NCI-H1048 (cell line): ENCODE measurements around the gene TMEM222.
A peak's percentile ranks its signal among the peaks of the same experiment; 100 is the strongest.
"Not testable (repeated sequence)": the region's sequence is repeated elsewhere in the genome, so short reads cannot be mapped to it uniquely, and the experiment has no call there.

Experiments
- DNase-seq: peaks from one replicate; lab custom pipeline; 2025; lab: John Stamatoyannopoulos, UW

TMEM222 gene, protein sequence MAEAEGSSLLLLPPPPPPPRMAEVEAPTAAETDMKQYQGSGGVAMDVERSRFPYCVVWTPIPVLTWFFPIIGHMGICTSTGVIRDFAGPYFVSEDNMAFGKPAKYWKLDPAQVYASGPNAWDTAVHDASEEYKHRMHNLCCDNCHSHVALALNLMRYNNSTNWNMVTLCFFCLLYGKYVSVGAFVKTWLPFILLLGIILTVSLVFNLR

DNA sequence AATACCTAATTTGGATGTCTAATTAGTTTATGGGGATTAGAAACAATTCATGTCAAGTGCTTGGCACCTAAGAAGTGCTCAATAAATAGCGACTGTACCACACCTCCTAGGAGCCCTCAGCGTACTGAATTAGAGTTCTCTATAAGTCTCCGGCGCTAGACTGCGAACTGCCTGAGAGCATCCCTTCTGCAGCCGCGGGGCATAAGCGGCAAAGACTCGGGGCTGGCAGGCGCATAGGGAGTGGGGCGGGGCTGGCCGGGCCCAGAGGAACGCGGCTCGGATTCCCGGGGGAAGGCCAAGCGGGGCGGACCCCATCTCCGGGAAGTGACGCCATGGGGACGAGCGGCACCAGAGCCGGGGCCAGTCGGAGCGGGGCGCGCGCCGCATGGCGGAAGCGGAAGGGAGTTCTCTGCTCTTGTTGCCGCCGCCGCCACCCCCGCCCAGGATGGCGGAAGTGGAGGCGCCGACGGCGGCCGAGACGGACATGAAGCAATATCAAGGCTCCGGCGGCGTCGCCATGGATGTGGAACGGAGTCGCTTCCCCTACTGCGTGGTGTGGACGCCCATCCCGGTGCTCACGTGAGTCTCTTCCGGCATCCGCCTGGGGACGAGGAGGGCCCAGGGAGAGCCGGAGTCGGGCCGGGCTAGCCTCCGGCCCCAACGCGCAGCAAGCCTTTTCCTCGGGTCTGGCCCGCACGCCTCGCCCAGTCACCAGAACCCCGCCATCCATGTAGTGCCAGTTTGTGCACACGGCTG lies at the start of gene TMEM222:
Gene TMEM222 (plus strand): TSS at position 351 of the 756 bp plus-strand sequence. CDS start 35 bp downstream, at position 386.
- peak; percentile 93 for DNase-seq

DNA sequence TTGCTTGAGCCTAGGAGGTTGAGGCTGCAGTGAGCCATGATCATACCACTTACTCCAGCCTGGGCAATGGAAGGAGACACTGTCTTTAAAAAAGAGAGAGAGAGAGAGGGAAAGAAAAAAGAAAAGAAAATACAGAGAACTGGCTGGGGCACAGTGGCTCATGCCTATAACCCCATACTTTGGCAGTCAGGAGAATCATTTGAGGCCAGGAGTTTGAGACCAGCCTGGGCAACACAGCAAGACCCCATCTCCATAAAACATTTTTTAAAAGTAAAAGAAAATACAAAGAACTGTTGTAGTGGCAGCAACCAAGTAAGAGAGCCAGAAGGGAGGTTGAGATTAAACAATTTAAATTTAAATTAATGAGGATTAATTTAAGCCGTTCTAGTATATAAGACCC lies 47.8 kb upstream of the TMEM222 start:
- no peak for DNase-seq

DNA sequence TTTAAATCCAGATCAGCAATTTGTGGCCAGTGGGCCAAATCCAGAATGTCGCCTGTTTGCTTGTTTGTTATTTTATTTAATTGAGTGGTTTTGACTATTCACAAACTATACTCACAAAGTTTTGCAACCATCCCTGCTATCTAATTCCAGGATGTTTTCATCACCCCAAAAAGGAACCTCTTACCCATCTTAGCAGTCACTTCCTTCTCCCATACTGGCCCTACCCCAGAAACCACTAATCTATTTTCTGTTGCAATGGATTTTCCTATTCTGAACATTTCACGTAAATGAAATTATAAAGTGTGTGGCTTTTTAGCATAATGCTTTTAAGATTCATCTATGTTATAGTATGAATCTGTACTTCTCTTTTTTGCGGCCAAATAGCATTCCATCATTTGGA lies 46.3 kb upstream of the TMEM222 start:
- no peak for DNase-seq

DNA sequence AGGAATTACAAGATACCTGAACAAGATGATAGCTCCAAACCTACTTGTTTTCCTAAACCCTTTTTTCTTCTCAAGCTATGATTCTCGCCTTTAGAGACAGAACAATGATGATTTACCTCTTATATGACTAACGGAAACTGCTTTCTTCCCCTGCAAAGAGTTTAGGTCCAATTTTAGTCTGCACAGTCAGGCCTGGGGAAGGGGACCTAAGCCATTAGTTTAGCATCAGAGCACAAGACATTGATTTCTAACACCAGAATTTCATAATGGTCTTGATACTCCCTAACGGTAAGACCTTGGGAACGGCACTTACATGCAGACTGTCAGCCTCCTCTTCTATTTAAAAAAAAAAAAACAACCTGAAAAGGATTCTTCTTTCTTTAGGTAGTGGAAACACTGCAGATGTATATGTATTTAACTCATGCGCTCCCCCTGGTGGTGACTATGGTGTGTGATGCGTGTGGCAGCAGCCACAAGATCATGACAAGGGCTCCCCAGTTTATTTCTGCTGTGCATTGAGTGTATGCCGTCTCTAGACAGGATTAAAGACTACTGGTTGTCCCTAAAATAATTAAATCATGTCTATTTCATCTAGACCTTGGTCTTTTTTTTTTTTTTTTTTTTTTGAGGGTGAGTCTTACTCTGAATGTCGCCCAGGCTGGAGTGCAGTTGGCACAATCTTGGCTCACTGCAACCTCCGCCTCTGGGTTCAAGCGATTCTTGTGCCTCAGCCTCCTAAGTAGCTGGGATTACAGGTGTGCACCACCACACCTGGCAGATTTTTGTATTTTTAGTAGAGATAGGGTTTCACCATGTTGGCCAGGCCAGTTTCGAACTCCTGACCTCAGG lies 37.3 kb upstream of the TMEM222 start:
- peak; percentile 69 for DNase-seq

DNA sequence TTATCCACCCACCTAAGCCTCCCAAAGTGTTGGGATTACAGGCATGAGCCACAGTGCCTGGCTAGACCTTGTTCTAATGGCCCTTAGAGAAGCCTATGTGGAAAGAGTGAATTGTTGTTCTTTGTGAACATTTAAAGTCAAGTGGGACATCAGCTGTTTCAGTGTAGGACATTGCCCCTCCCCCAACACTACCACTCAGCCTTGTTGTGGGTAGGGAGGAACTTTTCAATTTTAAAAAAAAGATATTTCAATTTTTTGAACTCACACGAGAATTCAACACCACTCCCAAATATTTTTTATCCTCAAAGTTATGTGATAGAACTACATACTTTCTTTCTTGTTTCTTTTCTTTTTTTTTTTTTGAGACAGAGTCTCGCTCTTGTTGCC lies 36.7 kb upstream of the TMEM222 start:
- no peak for DNase-seq

DNA sequence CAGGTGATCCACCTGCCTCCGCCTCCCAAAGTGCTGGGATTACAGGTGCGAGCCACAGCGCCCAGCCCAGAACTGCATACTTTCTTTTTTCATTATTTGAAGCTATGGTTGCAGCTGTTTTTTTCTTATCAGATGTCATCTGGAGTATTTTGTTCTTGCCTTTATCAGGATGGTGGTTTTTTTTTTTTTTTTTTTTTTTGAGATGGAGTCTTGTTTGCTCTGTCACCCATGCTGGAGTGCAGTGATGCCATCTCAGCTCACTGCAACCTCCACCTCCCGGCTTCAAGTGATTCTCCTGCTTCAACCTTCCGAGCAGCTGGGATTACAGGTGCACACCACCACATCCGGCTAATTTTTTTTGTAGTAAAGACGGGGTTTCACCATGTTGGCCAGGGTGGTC lies 36.1 kb upstream of the TMEM222 start:
- DNase-seq, result not testable (repeated sequence)

DNA sequence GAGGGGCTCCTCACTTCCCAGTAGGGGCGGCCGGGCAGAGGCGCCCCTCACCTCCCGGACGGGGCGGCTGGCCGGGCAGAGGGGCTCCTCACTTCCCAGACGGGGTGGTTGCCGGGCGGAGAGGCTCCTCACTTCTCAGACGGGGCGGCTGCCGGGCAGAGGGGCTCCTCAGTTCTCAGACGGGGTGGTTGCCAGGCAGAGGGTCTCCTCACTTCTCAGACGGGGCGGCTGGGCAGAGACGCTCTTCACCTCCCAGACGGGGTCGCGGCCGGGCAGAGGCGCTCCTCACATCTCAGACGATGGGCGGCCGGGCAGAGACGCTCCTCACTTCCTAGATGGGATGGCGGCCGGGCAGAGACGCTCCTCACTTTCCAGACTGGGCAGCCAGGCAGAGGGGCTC lies 32.8 kb upstream of the TMEM222 start:
- not testable (repeated sequence) for DNase-seq

DNA sequence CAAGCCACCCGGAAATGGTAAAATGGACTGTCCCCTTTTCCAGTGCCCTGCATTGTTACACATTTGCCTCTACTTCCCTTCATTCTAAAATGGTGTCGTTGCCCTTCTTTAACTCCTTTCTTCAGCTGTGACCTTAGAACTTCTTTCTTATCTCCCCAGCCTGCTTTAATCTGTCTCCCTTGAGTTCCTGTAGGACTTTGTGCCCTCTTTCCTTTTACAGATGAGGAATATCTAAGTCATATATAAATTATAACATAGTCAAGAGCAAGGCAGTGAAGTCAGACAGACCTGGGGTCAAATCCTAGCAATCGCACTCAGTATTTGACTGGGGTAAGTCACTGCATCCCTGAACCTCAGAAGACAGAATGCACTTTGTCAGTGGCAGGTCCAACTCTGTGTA lies 31.4 kb upstream of the TMEM222 start:
- no peak for DNase-seq

DNA sequence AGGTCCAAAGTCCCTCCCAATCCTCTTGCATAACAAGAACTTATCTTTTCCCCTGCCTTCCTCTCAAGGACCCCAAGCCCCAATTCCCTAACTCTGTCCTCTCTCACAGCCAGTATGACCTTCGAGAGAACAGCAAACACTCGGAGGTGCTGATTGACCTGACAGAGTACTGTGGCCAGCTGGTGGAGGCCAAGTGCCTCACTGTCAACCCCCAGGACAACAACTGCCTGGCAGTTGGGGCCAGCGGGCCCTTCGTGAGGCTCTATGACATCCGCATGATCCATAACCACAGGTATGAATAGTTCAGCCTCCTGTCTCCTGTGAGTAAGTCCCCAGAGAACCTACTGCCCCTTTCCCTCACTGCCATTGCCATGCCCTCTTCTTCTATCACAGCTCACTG lies 29.9 kb upstream of the TMEM222 start:
- no peak for DNase-seq

DNA sequence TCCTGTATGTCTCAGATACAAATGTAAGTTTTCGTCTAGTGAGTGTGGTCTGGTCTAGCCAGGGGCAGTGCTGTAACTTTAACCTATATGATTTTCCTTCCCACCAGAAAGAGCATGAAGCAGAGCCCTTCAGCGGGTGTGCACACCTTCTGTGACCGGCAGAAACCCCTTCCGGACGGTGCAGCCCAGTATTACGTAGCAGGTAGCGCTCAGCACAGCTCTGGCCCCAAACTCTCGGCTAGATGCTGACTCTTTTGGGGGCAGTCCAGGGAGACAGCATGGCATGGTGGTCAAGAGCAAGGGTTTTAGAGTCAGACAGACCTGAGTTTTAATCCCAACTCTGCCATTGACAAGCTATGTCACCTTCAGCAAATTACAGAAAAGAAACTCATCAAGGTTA lies 28.0 kb upstream of the TMEM222 start:
- DNase-seq, result no peak

DNA sequence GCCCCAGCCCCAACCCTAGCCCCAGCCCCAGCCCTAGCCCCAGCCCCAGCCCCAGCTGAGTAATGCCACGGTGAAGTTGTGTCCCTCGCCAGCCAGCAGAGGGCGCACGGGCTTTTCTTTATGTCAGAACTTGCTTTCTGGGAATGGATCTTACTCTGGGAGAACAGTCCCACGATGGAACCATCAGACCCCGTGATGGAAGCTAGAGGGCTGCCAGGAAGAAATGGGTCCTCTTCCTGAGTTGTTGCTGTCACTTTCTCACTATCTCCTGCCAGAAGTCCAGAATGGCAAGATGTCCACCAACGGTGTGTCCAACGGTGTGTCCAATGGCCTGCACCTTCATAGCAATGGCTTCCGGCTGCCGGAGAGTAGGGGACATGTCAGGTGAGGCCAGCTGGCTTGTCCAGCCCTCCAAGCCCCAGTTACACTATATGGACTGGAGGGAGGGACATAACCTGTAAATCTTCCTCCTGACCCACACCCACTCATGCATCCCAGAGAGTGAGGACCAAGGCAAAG lies 25.1 kb upstream of the TMEM222 start:
- no peak for DNase-seq

DNA sequence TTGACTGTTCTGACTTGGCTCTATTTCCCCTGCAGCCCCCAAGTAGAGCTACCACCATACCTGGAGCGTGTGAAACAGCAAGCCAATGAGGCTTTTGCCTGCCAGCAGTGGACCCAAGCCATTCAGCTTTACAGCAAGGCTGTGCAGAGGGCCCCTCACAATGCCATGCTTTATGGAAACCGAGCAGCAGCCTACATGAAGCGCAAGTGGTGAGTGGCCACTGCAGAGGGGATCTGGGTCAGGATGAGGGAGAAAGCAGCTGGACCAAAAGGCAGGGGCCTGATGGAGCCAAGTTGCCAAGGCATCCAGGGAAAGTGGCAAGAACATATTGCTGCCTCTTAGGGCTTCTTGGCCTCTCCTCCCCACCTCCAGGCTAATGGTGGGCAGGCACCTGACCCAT lies 24.1 kb upstream of the TMEM222 start:
- no peak for DNase-seq

DNA sequence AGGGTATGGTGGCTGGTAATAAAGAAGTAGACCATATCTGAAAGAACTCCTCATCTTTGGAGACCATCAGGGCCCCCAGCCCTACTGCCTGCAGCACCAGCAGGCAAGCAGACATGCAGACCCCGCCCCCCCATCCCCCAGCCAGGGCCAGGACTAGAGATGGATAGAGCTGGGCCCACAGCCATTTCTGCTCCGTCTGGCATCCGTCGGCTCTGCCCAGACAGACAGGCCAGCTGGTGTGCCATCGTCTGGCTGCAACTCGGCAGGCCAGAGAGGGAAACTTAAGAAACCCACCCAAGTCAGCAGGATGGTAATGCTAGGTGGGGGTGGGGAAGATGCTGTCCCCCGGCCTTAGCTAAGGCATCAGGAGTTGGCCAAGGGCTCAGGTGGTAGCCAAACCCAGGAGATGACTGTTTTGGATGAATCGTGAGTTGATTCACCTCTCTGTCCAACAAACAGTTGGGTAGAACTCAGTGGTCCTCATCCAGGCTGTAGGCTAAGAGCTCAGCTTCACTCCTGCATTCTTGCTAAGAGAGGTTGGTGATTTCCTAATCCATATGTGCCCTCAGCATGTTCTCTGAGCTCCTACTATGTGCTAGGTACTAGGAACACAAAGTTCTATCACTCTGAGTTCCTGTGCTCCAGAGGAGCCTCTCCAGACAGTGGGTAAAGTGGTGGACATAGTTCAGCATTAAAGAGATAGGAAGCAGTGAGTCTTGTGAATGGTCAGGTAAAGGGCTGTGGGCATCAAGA lies 23.2 kb upstream of the TMEM222 start:
- no peak for DNase-seq

DNA sequence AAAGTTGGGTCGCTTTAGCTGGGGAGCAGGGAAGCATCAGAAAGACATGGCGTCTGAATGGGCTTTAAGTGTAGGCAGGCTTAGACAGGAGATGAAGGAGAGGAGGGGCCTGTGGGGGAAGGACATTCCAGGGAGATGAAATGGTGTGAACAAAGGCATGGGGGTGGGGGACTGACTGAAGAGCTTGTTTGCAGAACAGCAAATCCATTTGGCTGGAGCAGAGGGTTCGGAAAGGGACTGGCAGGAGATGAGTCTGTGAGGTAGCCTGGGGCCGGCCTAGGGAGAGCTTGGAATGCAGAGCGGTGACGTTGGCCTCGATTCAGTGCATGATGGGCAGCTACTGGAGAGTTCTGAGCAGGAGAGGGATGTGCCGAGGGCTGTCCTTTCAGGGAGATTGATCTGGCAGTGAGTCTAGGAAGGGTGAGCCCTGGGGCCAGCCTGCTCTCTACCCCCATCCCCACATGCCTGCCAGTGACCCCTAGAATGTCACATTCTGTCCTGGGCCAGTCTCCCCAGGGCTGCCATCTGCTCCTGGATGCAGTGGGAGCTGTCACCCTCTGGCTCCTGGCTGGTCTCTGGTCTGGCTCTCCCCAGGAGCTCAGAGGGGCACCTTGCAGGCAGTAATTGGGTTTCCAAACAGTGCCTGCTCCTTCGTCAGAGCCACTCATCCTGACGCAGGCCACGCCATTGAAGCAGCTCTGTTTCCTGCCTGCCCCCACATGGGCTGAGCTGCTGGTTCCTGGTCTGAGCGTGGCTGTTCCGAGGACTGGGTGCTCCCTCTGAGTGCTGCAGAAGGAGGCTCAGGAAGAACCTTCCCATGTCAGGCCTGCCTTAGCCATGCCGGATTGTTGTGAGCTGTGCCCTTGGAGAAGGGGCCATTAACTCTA lies 22.3 kb upstream of the TMEM222 start:
- DNase-seq, result no peak

DNA sequence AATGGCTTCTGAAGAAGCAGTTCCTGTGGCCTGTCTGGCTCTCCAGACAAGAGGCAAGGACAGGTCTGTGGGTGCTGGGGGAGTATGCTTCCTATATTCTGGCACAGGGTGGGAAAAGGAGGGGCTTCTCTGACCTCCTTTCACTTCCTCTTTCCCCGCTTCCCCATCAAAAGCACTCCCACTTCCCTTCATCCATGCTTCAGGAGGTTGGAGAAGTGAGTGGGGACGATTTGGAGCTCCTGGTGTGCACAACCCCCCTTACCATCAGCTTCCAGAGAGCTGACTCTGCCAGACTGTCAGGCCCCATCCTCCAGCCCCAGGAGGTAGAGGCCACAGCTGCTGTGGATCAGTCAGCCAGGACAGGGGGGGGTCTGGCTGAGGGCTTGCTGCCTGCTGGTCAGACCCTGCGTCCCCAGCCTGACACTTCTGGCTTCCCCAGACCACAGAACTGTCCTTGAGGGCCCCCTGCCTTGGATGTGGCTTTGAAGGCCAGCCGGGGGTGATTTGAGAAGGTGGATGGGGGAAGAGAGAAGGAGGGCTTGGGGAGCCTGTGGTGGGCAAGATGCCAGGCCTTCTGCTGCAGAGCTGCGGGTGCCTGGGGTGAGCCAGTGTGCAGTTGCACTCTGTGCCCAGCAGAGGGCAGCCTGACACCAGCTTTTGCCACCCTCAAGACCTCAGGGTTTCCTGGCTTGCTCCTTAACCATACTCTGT lies 21.5 kb upstream of the TMEM222 start:
- peak; percentile 39 for DNase-seq

DNA sequence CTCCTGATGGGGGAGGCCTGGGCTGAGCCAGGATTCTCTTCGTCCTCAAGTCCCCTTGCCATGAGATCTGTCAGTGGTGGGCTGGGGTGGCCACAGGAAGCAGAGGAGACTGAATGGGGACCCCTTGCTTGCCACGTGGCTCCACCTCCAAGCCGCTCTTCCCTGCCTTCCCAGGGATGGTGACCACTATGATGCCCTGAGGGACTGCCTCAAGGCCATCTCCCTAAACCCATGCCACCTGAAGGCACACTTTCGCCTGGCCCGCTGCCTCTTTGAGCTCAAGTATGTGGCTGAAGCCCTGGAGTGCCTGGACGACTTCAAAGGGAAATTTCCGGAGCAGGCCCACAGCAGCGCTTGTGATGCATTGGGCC lies 20.9 kb upstream of the TMEM222 start:
- DNase-seq, result no peak

DNA sequence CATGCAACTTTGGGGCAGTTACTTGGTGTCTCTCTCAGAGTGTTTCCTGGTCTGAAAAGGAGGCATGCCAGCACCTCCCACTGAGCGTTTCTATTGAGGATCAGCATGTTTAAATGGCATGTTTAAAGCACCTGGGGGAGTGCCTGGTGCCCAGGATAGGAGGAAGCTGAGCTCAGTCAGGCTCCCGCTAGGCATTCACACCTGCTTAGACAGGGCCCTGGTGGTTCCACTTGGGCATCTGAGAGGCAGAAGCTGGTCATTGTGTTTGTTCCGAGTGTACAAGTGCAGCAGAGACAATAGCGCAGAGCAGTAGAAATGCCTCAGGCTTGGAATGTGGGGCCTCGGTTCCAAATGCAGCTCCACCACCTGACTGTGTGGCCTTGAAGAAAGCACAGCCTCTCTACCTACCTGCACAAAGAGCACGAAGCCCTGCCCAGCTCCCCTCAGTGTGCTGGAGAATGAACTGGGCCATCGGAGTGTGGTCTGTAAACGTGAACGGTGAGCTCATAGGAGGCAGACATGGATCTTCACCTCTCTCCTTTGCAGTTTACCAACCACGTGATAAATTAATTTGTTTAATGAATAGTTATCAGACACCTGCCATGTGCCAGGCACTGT lies 20.3 kb upstream of the TMEM222 start:
- DNase-seq, result no peak

DNA sequence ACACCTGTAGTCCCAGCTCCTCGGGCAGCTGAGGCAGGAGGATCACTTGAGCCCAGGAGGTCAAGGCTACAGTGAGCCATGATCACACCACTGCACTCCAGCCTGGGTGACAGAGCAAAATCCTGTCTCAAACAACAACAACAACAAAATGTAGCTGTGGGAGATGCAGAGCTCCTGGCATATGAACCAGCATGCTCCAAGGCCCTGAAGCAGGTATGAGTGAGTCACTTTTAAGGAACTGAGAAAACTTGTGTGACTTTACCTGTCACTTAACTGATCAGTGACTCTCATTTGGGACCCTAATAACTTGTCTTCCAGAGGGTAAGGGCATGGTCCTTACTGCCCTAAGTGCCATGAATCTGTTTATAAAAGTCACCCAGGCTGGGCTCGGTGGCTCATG lies 19.4 kb upstream of the TMEM222 start:
- no peak for DNase-seq

DNA sequence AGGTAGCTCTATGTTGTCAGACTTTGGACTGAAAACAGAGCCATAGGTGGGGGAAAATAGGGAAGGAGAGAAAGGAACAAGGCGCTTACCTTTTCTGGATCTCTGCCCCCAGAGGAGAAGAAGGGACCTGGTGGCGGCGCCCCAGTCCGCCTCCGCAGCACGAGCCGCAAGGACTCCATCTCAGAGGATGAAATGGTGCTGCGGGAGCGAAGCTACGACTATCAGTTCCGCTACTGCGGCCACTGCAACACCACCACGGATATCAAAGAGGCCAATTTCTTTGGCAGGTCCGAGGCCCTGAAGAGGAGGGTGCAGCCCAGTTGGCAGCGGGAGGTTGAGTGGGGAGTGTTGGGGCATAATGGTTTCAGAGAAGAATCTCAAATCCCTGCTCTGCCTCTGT lies 18.5 kb upstream of the TMEM222 start:
- no peak for DNase-seq

DNA sequence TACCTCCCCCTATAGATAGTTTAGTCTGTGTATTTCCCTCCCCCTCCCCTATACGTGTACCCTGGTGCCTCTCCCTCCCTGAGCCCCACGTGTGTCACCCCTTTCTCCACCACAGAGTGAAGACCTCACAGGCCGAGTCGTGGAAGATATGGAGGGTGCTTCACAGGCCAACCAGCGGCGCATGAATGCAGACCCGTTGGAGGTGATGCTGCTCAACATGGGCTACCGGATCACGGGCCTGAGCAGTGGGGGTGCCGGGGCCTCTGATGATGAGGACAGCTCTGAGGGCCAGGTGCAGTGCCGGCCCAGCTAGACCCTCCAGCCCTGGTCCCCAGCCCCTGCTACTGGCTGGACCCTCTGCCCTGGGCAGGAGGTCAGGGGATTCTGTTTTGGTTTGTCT lies 15.9 kb upstream of the TMEM222 start:
- DNase-seq, result no peak
